ENCODE data around the gene KLF1.

GRCh38 chr19:12868540-12869112 is 18.4 kb downstream of the KLF1 start:
- TF ChIP-seq, protein P1, sequence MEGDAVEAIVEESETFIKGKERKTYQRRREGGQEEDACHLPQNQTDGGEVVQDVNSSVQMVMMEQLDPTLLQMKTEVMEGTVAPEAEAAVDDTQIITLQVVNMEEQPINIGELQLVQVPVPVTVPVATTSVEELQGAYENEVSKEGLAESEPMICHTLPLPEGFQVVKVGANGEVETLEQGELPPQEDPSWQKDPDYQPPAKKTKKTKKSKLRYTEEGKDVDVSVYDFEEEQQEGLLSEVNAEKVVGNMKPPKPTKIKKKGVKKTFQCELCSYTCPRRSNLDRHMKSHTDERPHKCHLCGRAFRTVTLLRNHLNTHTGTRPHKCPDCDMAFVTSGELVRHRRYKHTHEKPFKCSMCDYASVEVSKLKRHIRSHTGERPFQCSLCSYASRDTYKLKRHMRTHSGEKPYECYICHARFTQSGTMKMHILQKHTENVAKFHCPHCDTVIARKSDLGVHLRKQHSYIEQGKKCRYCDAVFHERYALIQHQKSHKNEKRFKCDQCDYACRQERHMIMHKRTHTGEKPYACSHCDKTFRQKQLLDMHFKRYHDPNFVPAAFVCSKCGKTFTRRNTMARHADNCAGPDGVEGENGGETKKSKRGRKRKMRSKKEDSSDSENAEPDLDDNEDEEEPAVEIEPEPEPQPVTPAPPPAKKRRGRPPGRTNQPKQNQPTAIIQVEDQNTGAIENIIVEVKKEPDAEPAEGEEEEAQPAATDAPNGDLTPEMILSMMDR (IDR thresholded peaks at IDR 0.05) = no peak
- TF ChIP-seq POLR2A (IDR thresholded peaks at IDR 0.05) = no peak
